Kidney (tissue), 14 donors: ENCODE data around the gene SLFNL1. TPM values are rescaled to one million over a fixed set of nuclear protein-coding genes. Genes with fewer than 3 reads are reported as not detected.

ENCODE experiments used
- DNase-seq, 5 donors: peaks; one replicate each; pipeline ENCODE4 v3.0.0-alpha.2; 2013 to 2020
- FAIRE-seq: peaks from 2 replicates; lab custom pipeline; 2012; peaks lifted over from hg19 to GRCh38; lab: Jason Lieb, UNC
- H3K27ac ChIP-seq, 2 donors: one replicate each; pipeline ENCODE4 v1.7.0; 2013; ENCODE audit warnings: low read depth in 2 of 2, low read length in 2 of 2, inconsistent platforms in 1 of 2
- H3K27me3 ChIP-seq: one replicate; pipeline ENCODE4 v1.7.1; 2013; ENCODE audit warnings: low read length, inconsistent platforms; ENCODE audit not compliant: control insufficient read depth, insufficient read depth
- H3K36me3 ChIP-seq, 3 donors: one replicate each; pipeline versions ENCODE4 v1.7.0 to v1.7.1; 2013; ENCODE audit warnings: low read length in 3 of 3, control low read depth in 1 of 3, inconsistent platforms in 1 of 3; ENCODE audit not compliant: insufficient read depth in 3 of 3, control insufficient read depth in 2 of 3
- H3K4me1 ChIP-seq, 3 donors: one replicate each; pipeline versions ENCODE4 v1.7.0 to v1.7.1; 2013; ENCODE audit warnings: low read length in 3 of 3, inconsistent platforms in 1 of 3, low read depth in 1 of 3; ENCODE audit not compliant: control insufficient read depth in 2 of 3, insufficient read depth in 2 of 3
- H3K4me3 ChIP-seq, 3 donors: one replicate each; pipeline versions ENCODE4 v1.7.0 to v1.8.1; 2013; ENCODE audit warnings: low read length in 3 of 3, control low read depth in 1 of 3, inconsistent platforms in 1 of 3
- H3K9ac ChIP-seq, 3 donors: one replicate each; pipeline versions ENCODE4 v1.7.0 to v1.7.1; 2013; ENCODE audit warnings: low read length in 3 of 3, control low read depth in 1 of 3, inconsistent platforms in 1 of 3
- H3K9me3 ChIP-seq, 3 donors: one replicate each; pipeline versions ENCODE4 v1.7.0 to v1.7.1; 2013; ENCODE audit warnings: low read length in 3 of 3, control low read depth in 1 of 3, inconsistent platforms in 1 of 3; ENCODE audit not compliant: control insufficient read depth in 2 of 3, insufficient read depth in 1 of 3
- CTCF ChIP-seq: IDR thresholded peaks from 3 replicates; pipeline ENCODE4 v1.5.1; 2012; ENCODE audit warnings: mild to moderate bottlenecking, moderate library complexity, borderline replicate concordance; ENCODE audit not compliant: insufficient read depth; ENCODE audit errors: extremely low read depth
- intact Hi-C: fragments of 100-400 bp; cut with DNase I; formaldehyde crosslinking; loops from one replicate; pipeline ENCODE4 v1.11.1; 2022
- polyA plus RNA-seq: library from polyadenylated mRNA; stranded (reverse); fragments of 350-450 nt; fragmentation: Illumina TruSeq; extraction: RNeasy Lipid Tissue Mini Kit (QIAGEN cat#74804); gene quantifications from one replicate; pipeline ENCODE4 v1.2.3, GENCODE V29; 2014; ENCODE audit warnings: low read depth, low replicate concordance; ENCODE audit not compliant: insufficient read depth
- total RNA-seq: library from RNA; stranded (reverse); fragmentation: NEBNext Ultra II Directional; extraction: Animal tissue kit (Norgen Biotek cat#: 25700); gene quantifications from one replicate; pipeline ENCODE4 v1.2.1, GENCODE V29; 2021
- donor health status: control.
- donor health status: control.
- donor health status: control.
- donor health status: control.
- donor health status: control.
- donor health status: DM: yes; HTN: yes; CAD: no.
- donor health status: Normal renal cell carcinoma (clear cell type).

SLFNL1 gene
- total and polyA plus RNA-seq, 2 donors from 2014 or later, result 0.32 to 0.50 TPM

GRCh38 chr1:41051022-41051421 lies 29.5 kb upstream of the SLFNL1 start:
- H3K27ac ChIP-seq, result no peak overlapping the region
- no peaks in the 10 kb centered on the region for H3K9me3 ChIP-seq
- no peak overlapping the region for H3K4me3 ChIP-seq
- intact Hi-C loops, result no loop called here
- H3K4me1 ChIP-seq, result peaks cover 0 to 17% (median 10%) of the 10 kb centered on the region in 3 donors
- no peaks in the 10 kb centered on the region for H3K27me3 ChIP-seq
- DNase-seq (no peak), FAIRE-seq (no peak)
- peaks cover 0 to 12% (median 7%) of the 10 kb centered on the region in 3 donors for H3K36me3 ChIP-seq
- TF ChIP-seq CTCF, result no peak
- no peak overlapping the region for H3K9ac ChIP-seq

GRCh38 chr1:41048540-41048939 lies 27.0 kb upstream of the SLFNL1 start:
- intact Hi-C loops, result no loop called here
- H3K36me3 ChIP-seq, result peaks cover 0 to 9% (median 8%) of the 10 kb centered on the region in 3 donors
- H3K27me3 ChIP-seq, result no peaks in the 10 kb centered on the region
- DNase-seq (no peak), FAIRE-seq (no peak)
- H3K4me1 ChIP-seq, result peaks cover 0 to 35% (median 23%) of the 10 kb centered on the region in 3 donors
- H3K4me3 ChIP-seq, result no peak overlapping the region
- H3K9ac ChIP-seq, result no peak overlapping the region
- H3K27ac ChIP-seq, result no peak overlapping the region
- TF ChIP-seq CTCF, result no peak
- H3K9me3 ChIP-seq, result no peaks in the 10 kb centered on the region

- no peak for FAIRE-seq
- DNase-seq, result no peak
These were observed 24.8 kb upstream of the SLFNL1 start for GRCh38 chr1:41046347-41046775.

More at GRCh38 chr1:41046347-41046775, 24.8 kb upstream of the SLFNL1 start:
- peaks cover 0 to 35% (median 23%) of the 10 kb centered on the region in 3 donors for H3K4me1 ChIP-seq
- intact Hi-C loops, result no loop called here
- no peaks in the 10 kb centered on the region for H3K27me3 ChIP-seq
- H3K4me3 ChIP-seq, result no peak overlapping the region
- no peaks in the 10 kb centered on the region for H3K9me3 ChIP-seq
- H3K36me3 ChIP-seq, result peaks cover 0 to 13% (median 8%) of the 10 kb centered on the region in 3 donors
- peak overlapping the region; percentile 65 to 75 for H3K27ac ChIP-seq
- TF ChIP-seq CTCF, result no peak
- H3K9ac ChIP-seq, result peak overlapping the region in 1 of 3 donors; percentile 17
